Activated CD8-positive, alpha-beta T cell treated with anti-CD3 and anti-CD28 coated beads for 36 hours (primary cell): ENCODE measurements around the gene SMOC2. TPM values are rescaled to one million over a fixed set of nuclear protein-coding genes. Genes with fewer than 3 reads are reported as not detected.

Experiments used
- ATAC-seq: fragments of 200-7000 bp; cut with Tn5 transposase; one replicate; pipeline ENCODE4 v1.10.0; 2021; ENCODE audit warnings: mild to moderate bottlenecking, moderate library complexity
- CTCF ChIA-PET: fragments of 350-600 bp; sonication (Branson Sonifier 250); formaldehyde crosslinking; loops from one replicate; lab custom pipeline; 2021; ENCODE audit warnings: antibody characterized with exemption; lab: Charles Lee
- POLR2A ChIA-PET: fragments of 350-600 bp; sonication (Branson Sonifier 250); formaldehyde crosslinking; loops from one replicate; lab custom pipeline; 2021; ENCODE audit warnings: antibody characterized with exemption; lab: Charles Lee
- DNase-seq: peaks from one replicate; pipeline ENCODE4 v3.0.0-alpha.2; 2020
- H3K27ac Mint-ChIP-seq: one replicate; pipeline ENCODE4 v1.8.0; 2021; ENCODE audit warnings: mild to moderate bottlenecking, mixed read lengths
- H3K27me3 Mint-ChIP-seq: one replicate; pipeline ENCODE4 v1.8.0; 2021; ENCODE audit warnings: mixed read lengths
- H3K36me3 Mint-ChIP-seq: one replicate; pipeline ENCODE4 v1.8.0; 2021; ENCODE audit warnings: low read depth, mixed read lengths
- H3K4me1 Mint-ChIP-seq: one replicate; pipeline ENCODE4 v1.8.0; 2021; ENCODE audit warnings: low read depth, mixed read lengths
- H3K4me3 Mint-ChIP-seq: one replicate; pipeline ENCODE4 v1.8.0; 2021; ENCODE audit warnings: mild to moderate bottlenecking, moderate library complexity, mixed read lengths
- H3K9me3 Mint-ChIP-seq: one replicate; pipeline ENCODE4 v1.8.0; 2021; ENCODE audit warnings: mixed read lengths
- intact Hi-C: fragments of 100-400 bp; cut with micrococcal nuclease; formaldehyde crosslinking; loops from one replicate; pipeline ENCODE4 v1.10.0; 2022
- total RNA-seq, 2 experiments: library from RNA; stranded (reverse); gene quantifications; one replicate each; pipeline ENCODE4 v1.2.3, GENCODE V29; 2021
- TF ChIP-seq, protein P1 (sequence below): fragments of 200-600 bp; IDR thresholded peaks from one replicate; pipeline ENCODE4 v1.8.0; 2022; ENCODE audit warnings: antibody characterized with exemption, mild to moderate bottlenecking

The SMOC2 gene
- total RNA-seq, 2 experiments from 2014 or later: not detected

DNA sequence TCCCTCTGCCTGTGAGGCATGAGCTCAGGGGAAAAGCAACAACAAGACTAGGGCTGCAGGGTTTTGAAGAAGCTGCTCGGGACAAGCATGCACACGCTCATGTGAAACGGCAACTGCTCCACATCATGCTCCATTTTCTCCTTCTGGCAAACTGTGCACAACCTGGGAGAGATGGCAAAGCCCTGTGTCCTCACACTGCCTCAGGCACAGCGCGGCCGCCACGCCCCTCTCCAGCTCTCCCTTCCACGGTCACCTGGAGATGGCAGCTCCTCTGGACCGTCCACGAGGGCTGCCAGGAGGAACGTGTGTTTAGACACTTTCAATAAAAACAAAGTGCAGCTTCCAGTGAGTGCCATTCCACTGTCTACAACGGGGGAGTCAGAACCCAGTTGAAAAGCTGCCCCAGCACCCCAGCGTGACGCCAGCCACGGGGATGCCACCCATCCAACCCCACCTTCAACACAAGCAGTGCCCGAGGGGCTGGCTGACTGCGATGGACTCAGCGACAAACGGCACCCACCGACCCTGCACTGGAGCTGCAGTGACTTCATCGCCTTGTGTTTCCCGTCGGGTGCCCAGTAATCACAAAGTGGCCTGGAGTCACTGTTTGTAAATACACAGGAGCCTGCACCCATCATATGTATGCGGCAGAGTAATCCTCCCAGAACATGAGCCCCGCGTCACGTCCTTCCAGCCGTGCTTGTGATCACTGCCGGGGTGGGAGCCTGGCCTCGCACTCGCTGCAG, 16.1 kb downstream of the SMOC2 start:
- Mint-ChIP-seq H3K36me3 (no peaks in the 10 kb centered on the region), H3K27ac (no peak overlapping the region), H3K4me3 (no peak overlapping the region), H3K27me3 (peaks cover 12% of the 10 kb centered on the region), H3K4me1 (no peaks in the 10 kb centered on the region), H3K9me3 (no peaks in the 10 kb centered on the region)
- intact Hi-C loops: no loop called here
- POLR2A ChIA-PET: interaction anchor here (1.0 kb wide), 1 partner anchor 50 kb away, joined by 3 read pairs; no protein-coding TSS in a partner anchor
- CTCF ChIA-PET: no interaction called here
- TF ChIP-seq, protein P1, sequence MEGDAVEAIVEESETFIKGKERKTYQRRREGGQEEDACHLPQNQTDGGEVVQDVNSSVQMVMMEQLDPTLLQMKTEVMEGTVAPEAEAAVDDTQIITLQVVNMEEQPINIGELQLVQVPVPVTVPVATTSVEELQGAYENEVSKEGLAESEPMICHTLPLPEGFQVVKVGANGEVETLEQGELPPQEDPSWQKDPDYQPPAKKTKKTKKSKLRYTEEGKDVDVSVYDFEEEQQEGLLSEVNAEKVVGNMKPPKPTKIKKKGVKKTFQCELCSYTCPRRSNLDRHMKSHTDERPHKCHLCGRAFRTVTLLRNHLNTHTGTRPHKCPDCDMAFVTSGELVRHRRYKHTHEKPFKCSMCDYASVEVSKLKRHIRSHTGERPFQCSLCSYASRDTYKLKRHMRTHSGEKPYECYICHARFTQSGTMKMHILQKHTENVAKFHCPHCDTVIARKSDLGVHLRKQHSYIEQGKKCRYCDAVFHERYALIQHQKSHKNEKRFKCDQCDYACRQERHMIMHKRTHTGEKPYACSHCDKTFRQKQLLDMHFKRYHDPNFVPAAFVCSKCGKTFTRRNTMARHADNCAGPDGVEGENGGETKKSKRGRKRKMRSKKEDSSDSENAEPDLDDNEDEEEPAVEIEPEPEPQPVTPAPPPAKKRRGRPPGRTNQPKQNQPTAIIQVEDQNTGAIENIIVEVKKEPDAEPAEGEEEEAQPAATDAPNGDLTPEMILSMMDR: no peak
- no peak for ATAC-seq
- no peak for DNase-seq

DNA sequence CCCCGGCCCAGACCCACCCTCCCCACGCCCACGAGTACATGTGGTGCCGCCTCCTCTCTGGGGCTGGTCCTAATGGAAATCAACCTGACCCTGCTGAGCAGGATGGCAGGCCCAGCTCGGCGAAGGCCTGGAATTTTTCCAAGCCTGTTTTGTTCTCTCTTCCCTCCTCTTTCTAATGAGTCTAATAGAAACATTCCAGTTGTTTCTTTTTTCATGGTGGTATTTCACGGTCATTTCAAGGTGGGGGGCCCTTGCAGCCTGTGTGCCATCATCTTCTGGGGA, 16.6 kb downstream of the SMOC2 start:
- TF ChIP-seq, protein P1: no peak
- Mint-ChIP-seq H3K4me1 (no peaks in the 10 kb centered on the region), H3K27ac (no peak overlapping the region), H3K4me3 (no peak overlapping the region), H3K9me3 (no peaks in the 10 kb centered on the region), H3K36me3 (no peaks in the 10 kb centered on the region), H3K27me3 (peaks cover 12% of the 10 kb centered on the region)
- no peak for DNase-seq
- intact Hi-C loops: no loop called here
- ChIA-PET POLR2A (interaction anchor here (1.0 kb wide), 1 partner anchor 49 kb away, joined by 3 read pairs; no protein-coding TSS in a partner anchor), CTCF (no interaction called here)
- ATAC-seq: no peak

DNA sequence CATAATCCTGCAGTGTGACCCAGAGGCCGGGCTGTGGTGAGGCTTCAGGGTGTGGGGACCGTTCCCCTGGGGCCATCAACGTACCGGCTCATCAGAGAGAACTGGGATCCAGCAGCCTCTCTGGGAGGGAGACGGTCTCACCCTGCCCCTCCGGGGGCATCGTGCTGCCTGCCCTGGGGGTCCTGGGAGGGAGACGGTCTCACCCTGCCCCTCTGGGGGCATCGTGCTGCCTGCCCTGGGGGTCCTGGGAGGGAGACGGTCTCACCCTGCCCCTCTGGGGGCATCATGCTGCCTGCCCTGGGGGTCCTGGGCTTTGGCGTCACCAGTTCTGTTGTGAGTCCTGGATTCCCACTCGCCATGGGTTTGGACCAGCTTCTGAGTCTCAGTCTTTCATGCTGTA, 17.1 kb downstream of the SMOC2 start:
- Mint-ChIP-seq H3K36me3 (no peaks in the 10 kb centered on the region), H3K4me1 (no peaks in the 10 kb centered on the region), H3K27me3 (peaks cover 12% of the 10 kb centered on the region), H3K27ac (no peak overlapping the region), H3K4me3 (no peak overlapping the region), H3K9me3 (no peaks in the 10 kb centered on the region)
- ATAC-seq (no peak), DNase-seq (no peak)
- TF ChIP-seq, protein P1: no peak
- CTCF ChIA-PET: no interaction called here
- POLR2A ChIA-PET: no interaction called here
- intact Hi-C loops: no loop called here

DNA sequence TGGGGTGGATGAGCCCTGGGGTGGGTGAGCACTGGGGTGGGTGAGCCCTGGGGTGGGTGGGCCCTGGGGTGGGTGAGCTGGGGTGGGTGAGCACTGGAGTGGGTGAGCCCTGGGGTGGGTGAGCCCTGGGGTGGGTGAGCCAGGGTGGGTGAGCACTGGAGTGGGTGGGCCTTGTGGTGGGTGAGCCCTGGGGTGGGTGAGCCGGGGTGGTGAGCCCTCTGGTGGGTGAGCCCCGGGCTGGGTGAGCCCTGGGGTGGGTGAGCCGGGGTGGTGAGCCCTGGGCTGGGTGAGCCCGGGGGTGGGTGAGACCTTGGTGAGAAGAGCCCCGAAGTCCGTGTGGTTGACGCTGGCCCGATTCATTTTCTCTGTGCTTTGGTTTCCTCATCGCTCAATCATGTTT, 18.6 kb downstream of the SMOC2 start:
- H3K4me3 Mint-ChIP-seq: no peak overlapping the region
- no peaks in the 10 kb centered on the region for H3K4me1 Mint-ChIP-seq
- peaks cover 9% of the 10 kb centered on the region for H3K27me3 Mint-ChIP-seq
- ATAC-seq: no peak
- DNase-seq: no peak
- intact Hi-C loops: no loop called here
- CTCF ChIA-PET: no interaction called here
- H3K9me3 Mint-ChIP-seq: no peaks in the 10 kb centered on the region
- no peak overlapping the region for H3K27ac Mint-ChIP-seq
- POLR2A ChIA-PET: no interaction called here
- H3K36me3 Mint-ChIP-seq: no peaks in the 10 kb centered on the region
- TF ChIP-seq, protein P1: no peak

GRCh38 chr6:168462289-168462853, 21.4 kb downstream of the SMOC2 start:
- CTCF ChIA-PET: no interaction called here
- no peak overlapping the region for H3K4me3 Mint-ChIP-seq
- no peak for DNase-seq

More at GRCh38 chr6:168462289-168462853, 21.4 kb downstream of the SMOC2 start:
- TF ChIP-seq, protein P1: no peak
- Mint-ChIP-seq H3K36me3 (no peaks in the 10 kb centered on the region), H3K9me3 (no peaks in the 10 kb centered on the region), H3K4me1 (no peaks in the 10 kb centered on the region), H3K27me3 (peaks cover 9% of the 10 kb centered on the region), H3K27ac (no peak overlapping the region)
- intact Hi-C loops: no loop called here
- POLR2A ChIA-PET: no interaction called here
- no peak for ATAC-seq
